RWPE1 (cell line): ENCODE results near the gene CCT6A.
"Not testable (repeated sequence)": the region's sequence is repeated elsewhere in the genome, so short reads cannot be mapped to it uniquely, and the experiment has no call there.

Experiments
- CTCF ChIA-PET: fragments of 350-600 bp; sonication (Branson Sonifier 250); formaldehyde crosslinking; extraction: SDS; loops from one replicate; lab custom pipeline; 2021; lab: Yijun Ruan, JAX
- POLR2A ChIA-PET: fragments of 400-600 bp; formaldehyde crosslinking; extraction: SDS; loops from one replicate; lab custom pipeline; 2020; ENCODE audit warnings: antibody characterized with exemption; ENCODE audit not compliant: low non-redundant PET; lab: Yijun Ruan, JAX
- DNase-seq: peaks from one replicate; pipeline ENCODE4 v3.0.0; 2012; ENCODE audit warnings: low spot score
- H3K27ac ChIP-seq: fragments of 450-650 bp; 2 replicates; pipeline ENCODE4 v1.5.1; 2017
- TF ChIP-seq, protein P1 (sequence below): fragments of 450-650 bp; conservative IDR thresholded peaks from 2 replicates; pipeline ENCODE4 v1.5.1; 2017; ENCODE audit warnings: low read depth, mild to moderate bottlenecking

Gene CCT6A

GRCh38 chr7:56019501-56019900, 32.1 kb upstream of the CCT6A start:
- ChIA-PET POLR2A (no interaction called here), CTCF (interaction anchor here (0.6 kb wide), 1 partner anchor 40 kb away, joined by 3 read pairs; no protein-coding TSS in a partner anchor)
- TF ChIP-seq, protein P1, sequence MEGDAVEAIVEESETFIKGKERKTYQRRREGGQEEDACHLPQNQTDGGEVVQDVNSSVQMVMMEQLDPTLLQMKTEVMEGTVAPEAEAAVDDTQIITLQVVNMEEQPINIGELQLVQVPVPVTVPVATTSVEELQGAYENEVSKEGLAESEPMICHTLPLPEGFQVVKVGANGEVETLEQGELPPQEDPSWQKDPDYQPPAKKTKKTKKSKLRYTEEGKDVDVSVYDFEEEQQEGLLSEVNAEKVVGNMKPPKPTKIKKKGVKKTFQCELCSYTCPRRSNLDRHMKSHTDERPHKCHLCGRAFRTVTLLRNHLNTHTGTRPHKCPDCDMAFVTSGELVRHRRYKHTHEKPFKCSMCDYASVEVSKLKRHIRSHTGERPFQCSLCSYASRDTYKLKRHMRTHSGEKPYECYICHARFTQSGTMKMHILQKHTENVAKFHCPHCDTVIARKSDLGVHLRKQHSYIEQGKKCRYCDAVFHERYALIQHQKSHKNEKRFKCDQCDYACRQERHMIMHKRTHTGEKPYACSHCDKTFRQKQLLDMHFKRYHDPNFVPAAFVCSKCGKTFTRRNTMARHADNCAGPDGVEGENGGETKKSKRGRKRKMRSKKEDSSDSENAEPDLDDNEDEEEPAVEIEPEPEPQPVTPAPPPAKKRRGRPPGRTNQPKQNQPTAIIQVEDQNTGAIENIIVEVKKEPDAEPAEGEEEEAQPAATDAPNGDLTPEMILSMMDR = no peak
- DNase-seq = no peak
- no peak overlapping the region for H3K27ac ChIP-seq

GRCh38 chr7:56023500-56023899, 28.1 kb upstream of the CCT6A start:
- CTCF ChIA-PET = no interaction called here
- TF ChIP-seq, protein P1 = no peak

GRCh38 chr7:56026538-56026937, 25.0 kb upstream of the CCT6A start:
- peak; percentile 21 for DNase-seq
- CTCF ChIA-PET = no interaction called here
- POLR2A ChIA-PET = no interaction called here
- TF ChIP-seq, protein P1 = no peak
- peak overlapping the region; percentile 62 for H3K27ac ChIP-seq

More at GRCh38 chr7:56023500-56023899, 28.1 kb upstream of the CCT6A start:
- no peak for DNase-seq
- H3K27ac ChIP-seq = no peak overlapping the region
- POLR2A ChIA-PET = no interaction called here

DNA sequence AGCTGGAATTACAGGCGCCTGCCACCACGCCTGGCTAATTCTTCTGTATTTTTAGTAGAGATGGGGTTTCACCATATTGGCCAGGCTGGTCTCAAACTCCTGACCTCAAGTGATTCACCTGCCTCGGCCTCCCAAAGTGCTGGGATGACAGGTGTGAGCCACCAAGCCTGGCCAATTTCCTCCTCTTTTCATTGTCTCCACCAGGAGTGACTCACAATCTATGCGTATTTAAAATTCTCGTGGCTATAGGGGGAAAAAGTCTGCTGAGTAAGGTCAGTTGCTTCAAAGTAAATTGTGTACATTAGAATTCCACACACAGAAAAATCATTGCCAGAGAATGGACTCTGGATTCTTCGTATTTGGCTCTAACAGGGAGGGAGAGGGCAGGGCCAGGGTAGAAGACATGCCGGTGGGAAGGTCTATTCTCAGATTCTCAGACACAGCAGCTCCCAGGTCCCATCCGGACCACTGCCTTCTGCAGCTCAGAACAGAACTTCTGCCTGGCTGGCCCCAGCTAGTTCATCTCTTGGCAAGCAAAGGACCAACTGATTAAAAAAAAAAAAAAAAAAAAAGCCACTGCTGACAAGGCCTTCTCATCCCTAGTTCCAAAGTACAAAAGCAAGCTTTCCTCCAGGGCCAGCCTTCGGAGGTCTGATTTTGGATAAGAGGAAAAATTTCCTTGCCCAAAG, 22.5 kb upstream of the CCT6A start:
- DNase-seq = no peak
- TF ChIP-seq, protein P1 = no peak
- H3K27ac ChIP-seq = peak overlapping the region; percentile 8; the same call in 1 of the 2 replicates
- ChIA-PET CTCF (no interaction called here), POLR2A (no interaction called here)

- ChIA-PET CTCF (no interaction called here), POLR2A (no interaction called here)
- no peak overlapping the region for H3K27ac ChIP-seq
- TF ChIP-seq, protein P1 = no peak
- DNase-seq = no peak
These were observed 21.2 kb upstream of the CCT6A start for GRCh38 chr7:56030340-56030739.

DNA sequence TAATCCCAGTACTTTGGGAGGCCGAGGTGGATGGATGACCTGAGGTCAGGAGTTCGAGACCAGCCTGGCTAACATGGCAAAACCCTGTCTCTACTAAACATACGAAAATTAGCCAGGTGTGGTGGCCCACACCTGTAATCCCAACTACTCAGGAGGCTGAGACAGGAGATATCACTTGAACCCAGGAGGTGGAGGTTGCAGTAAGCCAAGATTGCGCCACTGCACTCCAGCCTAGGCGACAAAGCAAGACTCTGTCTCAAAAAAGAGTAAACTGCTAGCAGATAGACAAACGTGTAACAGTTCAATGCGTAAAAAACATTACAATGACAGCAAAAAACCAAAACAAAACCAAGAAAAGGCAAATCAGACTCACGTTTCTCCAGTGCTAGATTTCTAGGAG, 20.0 kb upstream of the CCT6A start:
- CTCF ChIA-PET, POLR2A ChIA-PET, H3K27ac ChIP-seq, DNase-seq: not testable (repeated sequence)

GRCh38 chr7:56032578-56032977, 19.0 kb upstream of the CCT6A start:
- ChIA-PET CTCF (interaction anchor here (0.6 kb wide), 1 partner anchor 158 kb away, joined by 5 read pairs; no protein-coding TSS in a partner anchor), POLR2A (interaction anchor here (1.0 kb wide), 1 partner anchor 19 kb away, joined by 6 read pairs; the partner anchor contains the start of genes CCT6A and PSPH)
- H3K27ac ChIP-seq = peak overlapping the region; percentile 18; the same call in 1 of the 2 replicates
- not testable (repeated sequence) for DNase-seq
